Cardiac muscle cell (in vitro differentiated cells and primary cell): ENCODE data around the gene OSBP2. TPM values are rescaled to one million over a fixed set of nuclear protein-coding genes. Genes with fewer than 3 reads are reported as not detected.

Experiments used
- DNase-seq, 2 donors: peaks; one replicate each; pipeline versions ENCODE4 v3.0.0 to v3.0.0-alpha.2; 2010 to 2017; ENCODE audit warnings: low read depth in 1 of 2, low spot score in 1 of 2
- H3K27ac ChIP-seq: fragments of 200-600 bp; sonication (generic); 2 replicates; pipeline ENCODE4 v1.5.1; 2016
- H3K27me3 ChIP-seq: fragments of 200-600 bp; sonication (generic); 2 replicates; pipeline ENCODE4 v1.6.0; 2016; ENCODE audit warnings: control low read depth
- H3K36me3 ChIP-seq: fragments of 200-600 bp; sonication (generic); 2 replicates; pipeline ENCODE4 v1.5.1; 2016; ENCODE audit warnings: control low read depth
- H3K4me1 ChIP-seq: fragments of 200-600 bp; sonication (generic); 2 replicates; pipeline ENCODE4 v1.8.1; 2017; ENCODE audit warnings: low read depth, mild to moderate bottlenecking, mixed run types
- H3K4me3 ChIP-seq: fragments of 200-600 bp; sonication (generic); 2 replicates; pipeline ENCODE4 v1.5.1; 2016; ENCODE audit warnings: mild to moderate bottlenecking
- H3K9me3 ChIP-seq: fragments of 200-600 bp; sonication (generic); 2 replicates; pipeline ENCODE4 v1.5.1; 2017; ENCODE audit warnings: low read depth, mild to moderate bottlenecking, control low read depth
- CTCF ChIP-seq: IDR thresholded peaks from 2 replicates; pipeline ENCODE4 v1.5.1; 2012; ENCODE audit warnings: low read depth, mild to moderate bottlenecking, low read length
- polyA plus RNA-seq: library from polyadenylated mRNA; unstranded; fragments of >200 nt; fragmentation: Nextera tagmentation; extraction: Ambion mirVana; gene quantifications from 2 replicates; pipeline ENCODE4 v1.2.1, GENCODE V29; 2016
- total RNA-seq: library from RNA; depleted of rRNA; stranded (reverse); fragments of >200 nt; gene quantifications from 2 replicates; pipeline ENCODE4 v1.2.3, GENCODE V29; 2016

Gene OSBP2
- total and polyA plus RNA-seq, 2 experiments from 2014 or later = 19.4 to 32.5 TPM

- Histone ChIP-seq H3K36me3 (no peaks in the 10 kb centered on the region), H3K4me3 (no peak overlapping the region), H3K4me1 (no peaks in the 10 kb centered on the region), H3K27me3 (no peaks in the 10 kb centered on the region), H3K9me3 (no peaks in the 10 kb centered on the region), H3K27ac (no peak overlapping the region)
- no peak for DNase-seq
- TF ChIP-seq CTCF = no peak
Observed at GRCh38 chr22:30857791-30858190, 163.1 kb downstream of the OSBP2 start.

- Histone ChIP-seq H3K36me3 (no peaks in the 10 kb centered on the region), H3K4me3 (no peak overlapping the region), H3K27ac (no peak overlapping the region), H3K27me3 (no peaks in the 10 kb centered on the region), H3K9me3 (no peaks in the 10 kb centered on the region), H3K4me1 (peaks cover 10% of the 10 kb centered on the region)
- DNase-seq = no peak
- TF ChIP-seq CTCF = no peak
Observed at GRCh38 chr22:30858976-30859713, 164.5 kb downstream of the OSBP2 start.

GRCh38 chr22:30859714-30860095 is 165.0 kb downstream of the OSBP2 start:
- peaks cover 10% of the 10 kb centered on the region for H3K4me1 ChIP-seq
- no peaks in the 10 kb centered on the region for H3K36me3 ChIP-seq
- no peaks in the 10 kb centered on the region for H3K9me3 ChIP-seq
- H3K27me3 ChIP-seq = no peaks in the 10 kb centered on the region
- no peak overlapping the region for H3K27ac ChIP-seq
- no peak for DNase-seq
- H3K4me3 ChIP-seq = no peak overlapping the region
- no peak for TF ChIP-seq CTCF

- H3K4me3 ChIP-seq = no peak overlapping the region
Observed at GRCh38 chr22:30860176-30861105, 165.8 kb downstream of the OSBP2 start.

GRCh38 chr22:30861131-30861530 is 166.5 kb downstream of the OSBP2 start:
- Histone ChIP-seq H3K4me3 (no peak overlapping the region), H3K9me3 (no peaks in the 10 kb centered on the region), H3K36me3 (no peaks in the 10 kb centered on the region), H3K27ac (no peak overlapping the region), H3K4me1 (peaks cover 10% of the 10 kb centered on the region), H3K27me3 (no peaks in the 10 kb centered on the region)
- TF ChIP-seq CTCF = no peak
- no peak for DNase-seq

More at GRCh38 chr22:30860176-30861105, 165.8 kb downstream of the OSBP2 start:
- Histone ChIP-seq H3K27me3 (no peaks in the 10 kb centered on the region), H3K27ac (no peak overlapping the region), H3K4me1 (peaks cover 10% of the 10 kb centered on the region), H3K36me3 (no peaks in the 10 kb centered on the region), H3K9me3 (no peaks in the 10 kb centered on the region)
- no peak for TF ChIP-seq CTCF
- no peak for DNase-seq
